ENCODE data around the gene CCR5AS.

DNA sequence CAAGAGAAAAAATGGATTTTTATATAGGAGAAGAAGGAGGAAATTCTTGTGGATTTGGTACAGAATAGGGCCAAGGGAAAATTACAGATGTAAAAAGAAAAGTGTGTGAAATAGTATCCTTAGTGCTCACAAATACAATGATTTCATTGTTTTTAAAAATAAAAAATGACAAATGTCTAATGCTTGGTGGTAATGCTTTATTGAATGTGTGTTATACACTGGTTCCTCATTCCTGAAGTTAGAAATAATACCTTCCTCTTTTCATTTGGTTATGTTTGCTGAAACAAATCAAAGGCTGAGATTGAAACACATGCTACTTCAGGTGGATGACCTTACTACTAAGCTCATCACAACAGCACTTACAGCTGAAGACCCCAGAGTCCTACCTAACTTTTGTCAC, 90.7 kb downstream of the CCR5AS start:
- TF ChIP-seq, protein P1, sequence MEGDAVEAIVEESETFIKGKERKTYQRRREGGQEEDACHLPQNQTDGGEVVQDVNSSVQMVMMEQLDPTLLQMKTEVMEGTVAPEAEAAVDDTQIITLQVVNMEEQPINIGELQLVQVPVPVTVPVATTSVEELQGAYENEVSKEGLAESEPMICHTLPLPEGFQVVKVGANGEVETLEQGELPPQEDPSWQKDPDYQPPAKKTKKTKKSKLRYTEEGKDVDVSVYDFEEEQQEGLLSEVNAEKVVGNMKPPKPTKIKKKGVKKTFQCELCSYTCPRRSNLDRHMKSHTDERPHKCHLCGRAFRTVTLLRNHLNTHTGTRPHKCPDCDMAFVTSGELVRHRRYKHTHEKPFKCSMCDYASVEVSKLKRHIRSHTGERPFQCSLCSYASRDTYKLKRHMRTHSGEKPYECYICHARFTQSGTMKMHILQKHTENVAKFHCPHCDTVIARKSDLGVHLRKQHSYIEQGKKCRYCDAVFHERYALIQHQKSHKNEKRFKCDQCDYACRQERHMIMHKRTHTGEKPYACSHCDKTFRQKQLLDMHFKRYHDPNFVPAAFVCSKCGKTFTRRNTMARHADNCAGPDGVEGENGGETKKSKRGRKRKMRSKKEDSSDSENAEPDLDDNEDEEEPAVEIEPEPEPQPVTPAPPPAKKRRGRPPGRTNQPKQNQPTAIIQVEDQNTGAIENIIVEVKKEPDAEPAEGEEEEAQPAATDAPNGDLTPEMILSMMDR (IDR thresholded peaks at IDR 0.05), result no peak
- no peak for TF ChIP-seq POLR2AphosphoS5 (IDR thresholded peaks at IDR 0.05)

Data from esophagus muscularis mucosa (tissue), 3 donors.